WTC11 (cell line): ENCODE results near the gene JUND.

ENCODE experiments used
- ATF1 ChIP-seq: sonication (generic); formaldehyde crosslinking; IDR thresholded peaks from 2 replicates; pipeline ENCODE4 v1.8.1; 2023; ENCODE audit warnings: mild to moderate bottlenecking, moderate library complexity, missing genetic modification reagents
- ATF3 ChIP-seq: sonication (generic); formaldehyde crosslinking; conservative IDR thresholded peaks from 2 replicates; pipeline ENCODE4 v1.8.1; 2022; ENCODE audit warnings: mild to moderate bottlenecking, missing genetic modification reagents
- CBFB ChIP-seq: sonication (generic); formaldehyde crosslinking; IDR thresholded peaks from 2 replicates; pipeline ENCODE4 v1.8.1; 2022; ENCODE audit warnings: mild to moderate bottlenecking, low read depth, missing genetic modification reagents
- CTCF ChIP-seq: fragments of 200-600 bp; IDR thresholded peaks from 2 replicates; pipeline ENCODE4 v1.8.0; 2022; ENCODE audit warnings: antibody characterized with exemption
- ETV6 ChIP-seq: sonication (generic); formaldehyde crosslinking; IDR thresholded peaks from 2 replicates; pipeline ENCODE4 v1.8.1; 2022; ENCODE audit warnings: mild to moderate bottlenecking, missing genetic modification reagents
- JAZF1 ChIP-seq: fragments of 250-450 bp; sonication (Bioruptor Pico); IDR thresholded peaks from 2 replicates; pipeline ENCODE4 v1.9.0; 2021; ENCODE audit warnings: moderate library complexity, mild to moderate bottlenecking, inconsistent platforms
- KAT7 ChIP-seq: sonication (generic); formaldehyde crosslinking; IDR thresholded peaks from 2 replicates; pipeline ENCODE4 v1.8.1; 2023; ENCODE audit warnings: missing genetic modification reagents, mild to moderate bottlenecking, borderline replicate concordance
- MLX ChIP-seq: sonication (generic); formaldehyde crosslinking; IDR thresholded peaks from 2 replicates; pipeline ENCODE4 v1.8.1; 2023; ENCODE audit warnings: mild to moderate bottlenecking, missing genetic modification reagents, moderate library complexity
- ZNF232 ChIP-seq: sonication (generic); formaldehyde crosslinking; IDR thresholded peaks from 2 replicates; pipeline ENCODE4 v1.8.0; 2022; ENCODE audit warnings: mild to moderate bottlenecking, missing genetic modification reagents
- ZNF416 ChIP-seq: fragments of 250-450 bp; sonication (Bioruptor Pico); IDR thresholded peaks from 2 replicates; pipeline ENCODE4 v1.9.0; 2021; ENCODE audit warnings: mild to moderate bottlenecking, inconsistent platforms
- ZNF512 ChIP-seq: sonication (generic); formaldehyde crosslinking; IDR thresholded peaks from 2 replicates; pipeline ENCODE4 v1.8.1; 2022; ENCODE audit warnings: missing genetic modification reagents, borderline replicate concordance

GRCh38 chr19:18254546-18255503 is 26.6 kb downstream of the JUND start:
- TF ChIP-seq CTCF: 0 out of 2 replicates have a peak, but pooled peaks have one; percentile 35
- no peak for TF ChIP-seq ZNF232 (CRISPR knock-in tag)
- TF ChIP-seq JAZF1: no peak
- TF ChIP-seq ZNF416 (CRISPR knock-in tag): no peak
- TF ChIP-seq MLX (CRISPR knock-in tag): no peak
- TF ChIP-seq CBFB: no peak
- no peak for TF ChIP-seq ZNF512
- no peak for TF ChIP-seq ATF3
- no peak for TF ChIP-seq KAT7 (CRISPR knock-in tag)
- TF ChIP-seq ETV6: 0 out of 2 replicates have a peak, but pooled peaks have one; percentile 11
- no peak for TF ChIP-seq ATF1
